GM19025 (cell line): Measurements from ENCODE around the gene KCNC1.

Experiments
- ATAC-seq: cut with Tn5 transposase; IDR thresholded peaks from one replicate; pipeline ENCODE4 v1.9.1; 2021; ENCODE audit warnings: mild to moderate bottlenecking, low read depth, moderate library complexity; ENCODE audit not compliant: unreplicated experiment

KCNC1 gene

GRCh38 chr11:17751558-17751957, 17.0 kb downstream of the KCNC1 start:
- ATAC-seq, result no peak

DNA sequence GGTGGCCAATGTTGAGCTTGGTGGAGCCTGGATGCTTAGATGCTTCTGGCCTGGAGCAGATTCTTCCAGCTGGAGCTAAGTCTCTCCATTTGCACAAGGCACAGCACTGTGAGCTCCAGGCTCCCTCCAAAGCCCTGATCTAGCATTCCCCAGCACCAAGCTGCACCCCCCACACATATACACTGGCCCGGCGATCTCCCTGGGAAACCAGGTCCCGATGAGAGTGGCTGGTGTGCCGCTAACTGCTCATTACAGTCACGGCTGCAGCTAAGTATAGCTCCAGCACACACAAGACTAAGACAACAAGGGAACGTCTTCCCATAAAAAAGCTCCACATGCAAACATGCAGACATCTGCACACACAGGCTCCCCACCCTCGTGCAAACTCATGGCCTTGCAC, 17.6 kb downstream of the KCNC1 start:
- ATAC-seq, result no peak

GRCh38 chr11:17753153-17753552, 18.6 kb downstream of the KCNC1 start:
- ATAC-seq, result no peak

DNA sequence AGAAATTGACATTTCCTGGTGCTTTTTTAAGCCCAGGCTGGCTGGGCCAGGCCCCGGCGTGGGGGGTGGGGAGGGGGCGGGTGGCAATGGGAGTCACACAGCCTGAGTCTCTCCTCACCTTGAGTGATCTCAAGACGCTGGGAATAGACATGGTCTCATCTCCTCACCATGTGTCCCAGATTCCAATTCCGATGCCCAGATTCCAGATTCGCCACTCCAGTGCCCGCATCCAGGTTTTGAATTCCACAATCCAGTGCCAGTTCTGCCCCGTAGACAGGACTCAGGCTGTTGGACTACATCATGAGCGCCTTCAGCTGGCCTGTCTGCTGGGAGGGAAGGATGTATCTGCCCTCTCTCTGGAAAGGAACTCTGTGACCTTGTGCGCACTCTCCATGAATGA, 19.1 kb downstream of the KCNC1 start:
- ATAC-seq, result no peak

- no peak for ATAC-seq
Observed at GRCh38 chr11:17755891-17756290, 21.3 kb downstream of the KCNC1 start.

DNA sequence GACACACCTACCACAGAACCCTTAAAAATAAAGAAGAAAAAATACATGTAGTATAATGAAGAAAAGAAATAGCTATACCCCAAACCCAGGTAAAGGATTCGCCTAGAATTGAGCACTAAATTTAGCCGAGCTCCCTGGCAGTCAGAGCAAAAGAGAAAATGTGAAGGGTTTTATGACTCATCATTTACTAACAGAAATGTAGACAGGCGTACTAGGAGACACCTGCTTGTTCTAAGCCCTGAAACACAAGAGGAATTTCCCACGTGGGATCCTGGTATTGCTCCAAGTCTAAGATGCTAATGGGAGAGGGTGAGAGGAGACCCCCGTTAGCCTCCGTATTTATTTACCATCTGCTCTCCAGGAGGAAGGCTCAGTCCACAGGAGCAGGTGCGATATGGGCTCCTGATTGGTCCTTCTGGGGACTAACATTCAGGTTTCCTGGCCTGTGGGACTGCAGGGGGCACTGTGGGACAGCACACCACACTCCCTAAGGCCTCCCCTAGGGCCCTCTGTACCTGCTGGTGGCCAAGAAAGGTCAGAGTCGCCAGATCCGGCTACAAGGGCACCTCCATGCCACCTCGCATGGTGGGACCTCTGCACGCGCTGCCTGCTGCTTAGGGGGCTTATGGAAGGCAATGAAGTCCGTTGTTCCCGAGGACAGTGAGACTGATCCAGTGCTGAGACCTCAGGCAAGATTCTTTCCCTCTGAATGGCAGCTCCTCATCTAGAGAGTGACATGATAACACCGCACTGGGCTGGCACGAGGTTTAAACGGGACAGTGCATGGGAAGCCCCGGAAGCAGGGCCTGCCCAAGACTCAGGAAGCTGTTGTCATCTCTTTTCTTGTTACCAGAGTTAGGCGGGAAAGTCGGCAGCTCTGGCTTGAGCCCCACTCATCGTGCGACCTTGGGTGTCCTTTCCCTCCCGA, 25.8 kb downstream of the KCNC1 start:
- peak; percentile 52 for ATAC-seq

- peak; percentile 51 for ATAC-seq
Observed at GRCh38 chr11:17762309-17762974, 27.9 kb downstream of the KCNC1 start.

DNA sequence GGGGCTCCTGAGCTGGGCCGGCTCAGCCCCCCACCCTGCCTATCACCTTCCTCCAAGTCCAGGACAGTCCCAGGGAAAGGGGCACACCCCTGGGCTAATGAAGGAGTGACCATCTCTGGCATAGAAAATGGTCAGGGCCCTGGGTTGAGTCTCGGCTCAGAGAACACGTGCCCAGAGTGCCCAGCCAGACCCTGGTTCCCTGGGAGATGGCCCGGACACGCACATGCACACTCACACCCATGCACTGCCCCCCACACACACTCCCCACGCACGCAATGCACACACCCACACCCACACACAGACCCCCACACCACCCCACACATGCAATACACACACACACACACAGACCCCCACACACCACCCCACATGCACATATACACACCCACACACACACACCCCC, 28.7 kb downstream of the KCNC1 start:
- ATAC-seq, result no peak

GRCh38 chr11:17763703-17764102, 29.1 kb downstream of the KCNC1 start:
- no peak for ATAC-seq

GRCh38 chr11:17764446-17765218, 30.1 kb downstream of the KCNC1 start:
- ATAC-seq, result no peak

- ATAC-seq, result no peak
Observed at GRCh38 chr11:17765356-17766072, 30.9 kb downstream of the KCNC1 start.

GRCh38 chr11:17766073-17766359, 31.4 kb downstream of the KCNC1 start:
- no peak for ATAC-seq

DNA sequence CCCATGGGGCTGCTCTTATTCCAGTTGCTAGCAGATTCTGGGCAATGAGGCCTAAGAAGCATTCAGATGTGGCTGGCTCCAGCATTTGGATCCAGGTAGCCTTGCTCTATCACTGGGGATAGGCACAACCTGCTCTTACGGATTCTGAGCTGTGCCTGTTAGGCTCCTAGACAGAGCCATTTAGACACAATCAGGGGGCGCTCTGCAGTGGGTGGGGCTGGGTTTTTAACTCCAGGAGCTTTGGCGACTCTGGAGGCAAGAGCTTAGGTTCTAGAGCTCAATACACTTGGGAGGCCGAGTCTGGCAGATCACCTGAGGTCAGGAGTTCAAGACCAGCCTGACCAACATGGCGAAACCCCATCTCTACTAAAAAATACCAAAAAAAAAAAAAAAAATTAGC, 32.0 kb downstream of the KCNC1 start:
- no peak for ATAC-seq

- no peak for ATAC-seq
Observed at GRCh38 chr11:17767301-17767885, 32.8 kb downstream of the KCNC1 start.

DNA sequence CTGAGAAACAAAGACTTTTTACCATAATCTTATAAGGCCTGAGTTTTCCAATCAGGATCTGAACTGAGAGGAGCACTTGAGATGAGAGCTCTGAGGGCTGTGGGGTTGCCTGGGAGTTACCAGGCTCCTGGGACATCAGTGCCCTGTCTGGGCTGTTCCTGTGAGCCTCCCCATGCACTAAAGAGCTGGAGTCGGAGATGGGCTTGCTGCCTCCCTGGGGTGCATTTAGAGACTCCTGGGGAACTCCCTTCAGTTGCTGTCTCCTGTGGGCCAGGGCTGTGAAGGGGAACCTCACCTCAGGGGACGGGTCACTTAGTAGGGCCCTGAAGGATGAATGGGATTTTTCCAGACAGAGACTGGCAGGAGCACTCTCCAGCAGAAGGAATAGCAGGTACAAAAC, 33.3 kb downstream of the KCNC1 start:
- no peak for ATAC-seq

DNA sequence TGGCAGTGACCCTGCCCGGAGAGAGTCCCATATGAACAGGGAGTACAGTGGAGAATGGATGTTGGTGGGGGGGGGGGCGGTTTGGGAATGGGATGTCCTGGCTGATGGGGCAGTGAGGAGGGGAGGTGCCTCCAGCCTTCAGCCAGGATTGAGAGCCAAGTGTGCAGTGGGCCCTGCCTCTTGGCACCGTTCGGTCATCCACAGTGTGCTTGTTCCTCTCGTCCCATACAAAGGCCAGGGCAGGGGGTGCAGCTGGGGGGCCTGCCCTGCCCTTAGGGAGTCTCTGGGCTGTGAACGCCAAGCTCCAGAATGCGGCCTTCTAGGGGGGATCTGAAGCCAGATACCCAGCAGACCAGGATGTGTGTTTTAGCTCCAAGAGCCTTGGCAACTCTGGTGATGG, 34.0 kb downstream of the KCNC1 start:
- no peak for ATAC-seq

- ATAC-seq, result no peak
Observed at GRCh38 chr11:17769218-17769617, 34.6 kb downstream of the KCNC1 start.

GRCh38 chr11:17770048-17770652, 35.6 kb downstream of the KCNC1 start:
- ATAC-seq, result no peak

DNA sequence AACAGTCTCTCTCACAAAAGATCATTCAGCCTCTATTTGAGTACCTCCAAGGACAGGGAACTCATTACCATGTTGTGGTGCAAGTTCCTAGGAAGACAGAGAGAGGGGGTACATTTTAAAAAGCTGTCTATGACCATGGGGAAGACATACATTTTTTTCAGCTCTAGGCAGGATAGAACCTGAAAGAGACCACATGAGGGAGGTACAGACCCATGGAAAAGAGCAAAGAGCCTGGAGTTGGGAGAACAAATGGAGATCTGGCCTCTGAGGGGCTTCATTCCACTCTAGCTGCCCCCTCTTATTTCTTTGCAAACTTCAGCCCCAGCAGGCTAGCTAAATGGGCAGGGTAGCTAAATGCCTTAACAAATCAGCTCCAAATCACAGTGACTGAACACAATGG, 36.3 kb downstream of the KCNC1 start:
- no peak for ATAC-seq

- no peak for ATAC-seq
Observed at GRCh38 chr11:17771415-17771814, 36.8 kb downstream of the KCNC1 start.
